ENCODE data around the gene ETS1. TPM values are rescaled to one million over a fixed set of nuclear protein-coding genes. Genes with fewer than 3 reads are reported as not detected.

Gene ETS1
- total RNA-seq, 6 experiments from 2014 or later, result 14.2 to 37.2 (median 23.3) TPM

- DNase-seq, result no peak
- Histone ChIP-seq H3K4me3 (peak overlapping the region; percentile 1 to 7 (median 6)), H3K36me3 (no peaks in the 10 kb centered on the region), H3K4me1 (peaks cover 0 to 5% (median 0%) of the 10 kb centered on the region in 4 donors), H3K27ac (peak overlapping the region in 2 of 3 donors; percentile 8 to 20), H3K9me3 (no peaks in the 10 kb centered on the region), H3K27me3 (no peaks in the 10 kb centered on the region)
- intact Hi-C loops (cut with DNase I), result no loop called here
- WGBS (ENCODE audit: insufficient coverage, low coverage, low lambda C conversion rate, missing lambda C conversion rate), result 48% methylated on average over 10 of the region's 10 CpGs
- TF ChIP-seq CTCF (IDR thresholded peaks at IDR 0.05) (no peak), POLR2A (IDR thresholded peaks at IDR 0.05) (no peak)
- ATAC-seq, result peak in 1 of 4 donors; percentile 21
Observed at GRCh38 chr11:128515826-128516778, 71.3 kb downstream of the ETS1 start.

GRCh38 chr11:128515086-128515485 lies 72.3 kb downstream of the ETS1 start:
- ATAC-seq (no peak), DNase-seq (no peak)
- H3K4me1 ChIP-seq, result peaks cover 0 to 5% (median 0%) of the 10 kb centered on the region in 4 donors
- no peak for TF ChIP-seq POLR2A (IDR thresholded peaks at IDR 0.05)
- no peak for TF ChIP-seq CTCF (IDR thresholded peaks at IDR 0.05)
- H3K36me3 ChIP-seq, result no peaks in the 10 kb centered on the region
- no peaks in the 10 kb centered on the region for H3K9me3 ChIP-seq
- H3K4me3 ChIP-seq, result no peak overlapping the region
- no peaks in the 10 kb centered on the region for H3K27me3 ChIP-seq
- intact Hi-C loops (cut with DNase I), result no loop called here
- peak overlapping the region in 1 of 3 donors; percentile 20 for H3K27ac ChIP-seq
- 37% methylated on average over 6 of the region's 6 CpGs for WGBS (ENCODE audit: insufficient coverage, low coverage, low lambda C conversion rate, missing lambda C conversion rate)

GRCh38 chr11:128513915-128514681 lies 73.3 kb downstream of the ETS1 start:
- no peaks in the 10 kb centered on the region for H3K36me3 ChIP-seq
- no peak overlapping the region for H3K27ac ChIP-seq
- TF ChIP-seq POLR2A (IDR thresholded peaks at IDR 0.05), result no peak
- no peak for TF ChIP-seq CTCF (IDR thresholded peaks at IDR 0.05)
- H3K4me1 ChIP-seq, result peaks cover 0 to 5% (median 0%) of the 10 kb centered on the region in 4 donors
- WGBS (ENCODE audit: insufficient coverage, low coverage, low lambda C conversion rate, missing lambda C conversion rate), result 44% methylated on average over 6 of the region's 6 CpGs
- intact Hi-C loops (cut with DNase I), result no loop called here
- H3K9me3 ChIP-seq, result no peaks in the 10 kb centered on the region
- no peak overlapping the region for H3K4me3 ChIP-seq
- DNase-seq, result no peak
- ATAC-seq, result no peak
- no peaks in the 10 kb centered on the region for H3K27me3 ChIP-seq

- intact Hi-C loops (cut with DNase I), result no loop called here
- Histone ChIP-seq H3K27ac (peak overlapping the region in 1 of 3 donors; percentile 7), H3K27me3 (no peaks in the 10 kb centered on the region), H3K9me3 (no peaks in the 10 kb centered on the region), H3K4me1 (peaks cover 0 to 5% (median under 1%) of the 10 kb centered on the region in 4 donors), H3K36me3 (no peaks in the 10 kb centered on the region), H3K4me3 (no peak overlapping the region)
- no peak for TF ChIP-seq CTCF (IDR thresholded peaks at IDR 0.05)
- no peak for TF ChIP-seq POLR2A (IDR thresholded peaks at IDR 0.05)
- no CpG with 5 or more reads among the region's 14 CpGs for WGBS (ENCODE audit: insufficient coverage, low coverage, low lambda C conversion rate, missing lambda C conversion rate)
- ATAC-seq, result peak in 3 of 4 donors; percentile 16 to 38 (median 17)
- DNase-seq, result no peak
Observed at GRCh38 chr11:128512474-128512996, 74.8 kb downstream of the ETS1 start.
